Upper lobe of right lung (tissue), 1 donor: Measurements from ENCODE around the gene TBL3. TPM values are rescaled to one million over a fixed set of nuclear protein-coding genes. Genes with fewer than 3 reads are reported as not detected.

Source experiments
- ATAC-seq: fragments of 200-7000 bp; cut with Tn5 transposase; one replicate; pipeline ENCODE4 v1.9.1; 2020; ENCODE audit warnings: mild to moderate bottlenecking, moderate library complexity
- DNase-seq: peaks from one replicate; pipeline ENCODE4 v3.0.0-alpha.2; 2020
- H3K27ac ChIP-seq: fragments of 200-600 bp; one replicate; pipeline ENCODE4 v1.8.0; 2022
- H3K27me3 ChIP-seq: fragments of 200-600 bp; one replicate; pipeline ENCODE4 v1.8.0; 2022; ENCODE audit warnings: mild to moderate bottlenecking
- H3K36me3 ChIP-seq: fragments of 200-600 bp; one replicate; pipeline ENCODE4 v1.8.0; 2022
- H3K4me1 ChIP-seq: fragments of 200-600 bp; one replicate; pipeline ENCODE4 v1.8.0; 2022
- H3K4me3 ChIP-seq: fragments of 200-600 bp; one replicate; pipeline ENCODE4 v1.8.0; 2022; ENCODE audit warnings: mild to moderate bottlenecking
- H3K9me3 ChIP-seq: fragments of 200-600 bp; one replicate; pipeline ENCODE4 v1.8.0; 2022
- intact Hi-C: fragments of 100-400 bp; cut with DNase I; formaldehyde crosslinking; loops from one replicate; pipeline ENCODE4 v1.11.0; 2022
- total RNA-seq: library from RNA; stranded (reverse); fragmentation: NEBNext Ultra II Directional; extraction: Animal tissue kit (Norgen Biotek cat#: 25700); gene quantifications from one replicate; pipeline ENCODE4 v1.2.1, GENCODE V29; 2021
- TF ChIP-seq, protein P1 (sequence below): fragments of 200-600 bp; IDR thresholded peaks from one replicate; pipeline ENCODE4 v1.8.0; 2022; ENCODE audit warnings: antibody characterized with exemption
- donor health status: DM: no; HTN: yes; CAD: no; lungs with severe emphysema.

TBL3 gene
- total RNA-seq, 1 donor from 2014 or later = 24.7 TPM

DNA sequence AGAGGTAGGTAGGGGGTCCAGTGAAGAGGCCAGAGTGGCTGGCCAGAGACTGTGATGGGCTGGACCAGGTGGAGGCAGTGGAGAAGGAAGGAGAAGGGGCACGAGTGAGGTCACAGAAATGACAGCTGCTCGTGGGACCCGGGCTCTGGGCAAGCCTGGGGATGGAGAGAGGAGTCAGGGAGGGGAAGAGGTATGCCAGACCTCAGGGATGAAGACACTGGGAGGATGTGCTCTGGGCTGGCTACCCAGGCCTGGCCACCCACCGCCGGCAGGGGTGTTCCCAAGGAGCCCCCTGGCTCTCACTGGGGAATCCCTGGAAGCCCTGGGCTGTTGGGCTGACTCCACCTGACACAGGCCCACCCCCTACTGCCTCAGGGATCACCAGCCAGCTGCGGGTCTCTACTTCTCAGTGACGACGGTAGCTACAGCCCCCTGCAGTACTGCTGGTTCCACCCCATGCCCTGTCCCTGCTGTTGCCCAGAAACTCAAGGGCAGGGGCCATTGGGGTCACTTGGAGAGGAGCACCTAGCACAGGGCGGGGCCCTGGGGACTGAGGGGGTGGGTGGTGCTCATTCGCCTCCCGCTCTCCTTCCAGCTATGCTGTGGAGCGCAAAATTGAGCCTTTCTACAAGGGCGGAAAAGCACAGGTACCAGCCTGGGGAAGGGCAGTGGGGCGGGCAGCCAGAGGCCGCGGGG is 1.8 kb downstream of the TBL3 start:
- Histone ChIP-seq H3K4me1 (peaks cover 16% of the 10 kb centered on the region), H3K27me3 (peaks cover 9% of the 10 kb centered on the region), H3K9me3 (no peaks in the 10 kb centered on the region), H3K36me3 (peaks cover 45% of the 10 kb centered on the region), H3K27ac (no peak overlapping the region), H3K4me3 (no peak overlapping the region)
- no peak for ATAC-seq
- TF ChIP-seq, protein P1, sequence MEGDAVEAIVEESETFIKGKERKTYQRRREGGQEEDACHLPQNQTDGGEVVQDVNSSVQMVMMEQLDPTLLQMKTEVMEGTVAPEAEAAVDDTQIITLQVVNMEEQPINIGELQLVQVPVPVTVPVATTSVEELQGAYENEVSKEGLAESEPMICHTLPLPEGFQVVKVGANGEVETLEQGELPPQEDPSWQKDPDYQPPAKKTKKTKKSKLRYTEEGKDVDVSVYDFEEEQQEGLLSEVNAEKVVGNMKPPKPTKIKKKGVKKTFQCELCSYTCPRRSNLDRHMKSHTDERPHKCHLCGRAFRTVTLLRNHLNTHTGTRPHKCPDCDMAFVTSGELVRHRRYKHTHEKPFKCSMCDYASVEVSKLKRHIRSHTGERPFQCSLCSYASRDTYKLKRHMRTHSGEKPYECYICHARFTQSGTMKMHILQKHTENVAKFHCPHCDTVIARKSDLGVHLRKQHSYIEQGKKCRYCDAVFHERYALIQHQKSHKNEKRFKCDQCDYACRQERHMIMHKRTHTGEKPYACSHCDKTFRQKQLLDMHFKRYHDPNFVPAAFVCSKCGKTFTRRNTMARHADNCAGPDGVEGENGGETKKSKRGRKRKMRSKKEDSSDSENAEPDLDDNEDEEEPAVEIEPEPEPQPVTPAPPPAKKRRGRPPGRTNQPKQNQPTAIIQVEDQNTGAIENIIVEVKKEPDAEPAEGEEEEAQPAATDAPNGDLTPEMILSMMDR = no peak
- intact Hi-C loops = no loop called here
- DNase-seq = no peak

DNA sequence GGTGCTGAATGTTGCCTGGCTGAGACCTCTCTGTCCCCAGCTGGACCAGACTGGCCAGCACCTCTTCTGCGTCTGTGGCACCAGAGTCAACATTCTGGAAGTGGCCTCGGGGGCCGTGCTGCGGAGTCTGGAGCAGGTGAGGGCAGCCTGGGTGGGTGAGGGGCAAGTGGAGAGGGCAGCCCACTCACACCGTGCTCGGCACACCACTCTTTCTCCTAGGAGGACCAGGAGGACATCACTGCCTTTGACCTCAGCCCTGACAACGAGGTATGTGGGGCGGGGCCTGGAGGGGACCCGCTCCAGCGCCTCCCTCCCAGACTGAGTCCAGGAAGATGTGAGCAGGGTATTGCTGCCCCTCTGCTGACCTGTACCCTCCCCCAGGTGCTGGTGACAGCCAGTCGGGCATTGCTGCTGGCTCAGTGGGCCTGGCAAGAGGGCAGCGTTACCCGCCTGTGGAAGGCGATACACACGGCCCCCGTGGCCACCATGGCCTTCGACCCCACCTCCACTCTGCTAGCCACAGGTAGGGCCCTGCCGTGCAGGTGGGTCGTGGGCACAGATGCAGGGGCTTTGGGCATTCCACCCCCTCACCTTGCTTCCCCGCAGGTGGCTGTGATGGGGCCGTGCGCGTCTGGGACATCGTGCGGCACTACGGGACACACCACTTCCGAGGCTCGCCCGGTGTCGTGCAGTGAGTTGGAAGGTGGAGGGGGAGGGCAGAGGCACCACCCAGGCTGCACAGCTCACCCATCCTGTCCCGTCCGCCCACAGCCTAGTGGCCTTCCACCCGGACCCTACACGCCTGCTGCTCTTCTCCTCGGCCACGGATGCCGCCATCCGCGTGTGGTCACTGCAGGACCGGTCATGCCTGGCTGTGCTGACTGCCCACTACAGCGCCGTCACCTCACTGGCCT is 2.6 kb downstream of the TBL3 start:
- Histone ChIP-seq H3K27ac (no peak overlapping the region), H3K4me3 (no peak overlapping the region), H3K4me1 (peaks cover 16% of the 10 kb centered on the region), H3K9me3 (no peaks in the 10 kb centered on the region), H3K27me3 (peaks cover 17% of the 10 kb centered on the region), H3K36me3 (peaks cover 45% of the 10 kb centered on the region)
- intact Hi-C loops = no loop called here
- no peak for ATAC-seq
- TF ChIP-seq, protein P1 = no peak
- DNase-seq = no peak

DNA sequence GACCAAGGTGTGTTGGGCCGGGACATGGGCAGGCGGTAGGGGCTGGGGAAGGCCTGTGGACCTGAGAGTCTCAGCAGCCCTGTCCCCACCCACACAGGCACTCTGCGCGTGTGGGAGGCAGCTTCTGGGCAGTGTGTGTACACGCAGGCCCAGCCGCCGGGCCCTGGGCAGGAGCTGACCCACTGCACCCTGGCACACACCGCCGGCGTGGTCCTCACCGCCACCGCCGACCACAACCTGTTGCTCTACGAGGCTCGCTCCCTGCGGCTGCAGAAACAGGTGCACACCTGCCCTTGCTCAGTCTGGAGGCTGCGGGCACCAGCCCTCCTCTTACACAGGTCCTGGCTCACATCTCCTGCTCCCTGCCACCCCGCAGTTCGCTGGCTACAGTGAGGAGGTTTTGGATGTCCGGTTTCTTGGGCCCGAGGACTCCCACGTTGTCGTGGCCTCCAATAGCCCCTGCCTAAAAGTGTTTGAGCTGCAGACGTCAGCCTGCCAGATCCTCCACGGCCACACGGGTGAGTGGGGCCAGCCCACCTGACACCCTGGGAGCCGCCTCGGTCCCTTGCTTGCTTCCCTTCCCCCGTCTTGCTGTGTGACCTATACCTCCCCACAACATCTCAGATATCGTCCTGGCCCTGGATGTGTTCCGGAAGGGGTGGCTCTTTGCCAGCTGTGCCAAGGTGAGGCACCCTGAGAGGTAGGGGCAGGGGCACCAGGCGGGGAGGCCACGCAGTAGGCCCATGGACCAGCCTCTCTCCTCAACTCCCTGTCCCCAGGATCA is 3.8 kb downstream of the TBL3 start:
- no peaks in the 10 kb centered on the region for H3K9me3 ChIP-seq
- H3K4me3 ChIP-seq = no peak overlapping the region
- ATAC-seq (no peak), DNase-seq (no peak)
- H3K27ac ChIP-seq = no peak overlapping the region
- H3K27me3 ChIP-seq = peaks cover 25% of the 10 kb centered on the region
- intact Hi-C loops = no loop called here
- peaks cover 16% of the 10 kb centered on the region for H3K4me1 ChIP-seq
- TF ChIP-seq, protein P1 = no peak
- peaks cover 45% of the 10 kb centered on the region for H3K36me3 ChIP-seq

DNA sequence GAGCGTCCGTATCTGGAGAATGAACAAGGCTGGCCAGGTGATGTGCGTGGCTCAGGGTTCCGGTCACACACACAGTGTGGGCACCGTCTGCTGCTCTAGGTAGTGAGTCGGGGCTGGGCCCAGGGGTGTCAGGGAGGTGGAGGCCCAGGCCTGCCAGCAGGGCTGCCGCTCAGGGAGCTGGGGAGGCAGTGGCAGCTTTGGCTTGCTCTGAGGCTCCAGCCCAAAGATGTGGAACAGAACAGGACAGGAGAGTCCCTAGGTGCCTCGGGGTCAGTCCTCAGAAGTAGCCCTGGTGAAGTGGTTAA is 4.3 kb downstream of the TBL3 start:
- Histone ChIP-seq H3K27me3 (peaks cover 31% of the 10 kb centered on the region), H3K27ac (no peak overlapping the region), H3K4me3 (no peak overlapping the region), H3K9me3 (no peaks in the 10 kb centered on the region), H3K4me1 (peaks cover 13% of the 10 kb centered on the region), H3K36me3 (peaks cover 45% of the 10 kb centered on the region)
- DNase-seq = no peak
- no peak for ATAC-seq
- intact Hi-C loops = no loop called here
- TF ChIP-seq, protein P1 = no peak

DNA sequence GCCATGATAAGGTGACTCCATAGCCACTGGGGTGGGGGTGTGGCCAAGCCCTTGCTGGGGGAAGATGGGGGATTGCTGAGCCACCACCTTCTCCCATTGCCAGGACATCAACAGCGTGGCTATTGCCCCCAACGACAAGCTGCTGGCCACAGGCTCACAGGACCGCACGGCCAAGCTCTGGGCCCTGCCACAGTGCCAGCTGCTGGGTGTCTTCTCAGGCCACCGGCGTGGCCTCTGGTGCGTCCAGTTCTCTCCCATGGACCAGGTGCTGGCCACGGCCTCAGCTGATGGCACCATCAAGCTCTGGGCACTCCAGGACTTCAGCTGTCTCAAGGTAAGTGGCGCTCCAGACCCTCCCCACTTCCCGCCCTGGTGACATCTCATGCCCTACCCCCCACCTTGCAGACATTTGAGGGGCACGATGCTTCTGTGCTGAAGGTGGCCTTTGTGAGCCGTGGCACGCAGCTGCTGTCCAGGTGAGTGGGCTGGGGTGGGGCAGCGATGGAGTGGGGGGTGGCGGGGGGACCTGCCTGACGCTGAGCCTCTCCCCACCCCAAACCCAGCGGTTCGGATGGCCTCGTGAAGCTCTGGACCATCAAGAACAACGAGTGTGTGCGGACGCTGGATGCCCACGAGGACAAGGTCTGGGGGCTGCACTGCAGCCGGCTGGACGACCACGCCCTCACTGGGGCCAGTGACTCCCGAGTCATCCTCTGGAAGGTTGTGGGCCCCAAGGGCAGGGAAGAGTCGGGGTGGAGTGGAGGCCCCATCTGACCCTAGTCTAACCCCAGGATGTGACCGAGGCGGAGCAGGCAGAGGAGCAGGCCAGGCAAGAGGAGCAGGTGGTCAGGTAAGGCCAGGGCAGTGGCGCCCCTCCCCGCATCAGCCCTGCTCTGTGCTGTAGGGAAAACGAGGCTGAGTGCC is 5.4 kb downstream of the TBL3 start:
- Histone ChIP-seq H3K27me3 (peaks cover 38% of the 10 kb centered on the region), H3K4me1 (peaks cover 11% of the 10 kb centered on the region), H3K4me3 (no peak overlapping the region), H3K27ac (no peak overlapping the region), H3K36me3 (peaks cover 45% of the 10 kb centered on the region), H3K9me3 (no peaks in the 10 kb centered on the region)
- TF ChIP-seq, protein P1 = no peak
- intact Hi-C loops = no loop called here
- ATAC-seq (no peak), DNase-seq (no peak)
